Calu3 (cell line): Measurements from ENCODE around the gene TTLL8. TPM values are rescaled to one million over a fixed set of nuclear protein-coding genes. Genes with fewer than 3 reads are reported as not detected.

Experiments
- BruUV-seq: library from RNA; stranded (reverse); fragments of 400-500 nt; replicated peaks from 2 replicates; lab custom pipeline; 2021; lab: Mats Ljungman, UMichigan
- CTCF ChIA-PET: fragments of 300-600 bp; sonication (Branson Sonifier 250); formaldehyde crosslinking; loops from one replicate; lab custom pipeline; 2022; ENCODE audit warnings: antibody characterized with exemption; lab: Charles Lee
- DNase-seq: peaks from one replicate; pipeline ENCODE4 v3.0.0; 2022
- H3K27ac Mint-ChIP-seq: one replicate; pipeline ENCODE4 v1.8.0; 2022; ENCODE audit warnings: mixed read lengths; ENCODE audit not compliant: unreplicated experiment
- H3K27me3 Mint-ChIP-seq: one replicate; pipeline ENCODE4 v1.8.0; 2022; ENCODE audit warnings: mixed read lengths; ENCODE audit not compliant: unreplicated experiment
- H3K36me3 Mint-ChIP-seq: one replicate; pipeline ENCODE4 v1.8.0; 2022; ENCODE audit warnings: mild to moderate bottlenecking, moderate library complexity, mixed read lengths; ENCODE audit not compliant: insufficient read depth, unreplicated experiment
- H3K4me1 Mint-ChIP-seq: one replicate; pipeline ENCODE4 v1.8.0; 2022; ENCODE audit warnings: mild to moderate bottlenecking, low read depth, mixed read lengths; ENCODE audit not compliant: unreplicated experiment
- H3K4me3 Mint-ChIP-seq: one replicate; pipeline ENCODE4 v1.8.0; 2022; ENCODE audit warnings: mild to moderate bottlenecking, low read depth, moderate library complexity, mixed read lengths; ENCODE audit not compliant: unreplicated experiment
- H3K9me3 Mint-ChIP-seq: one replicate; pipeline ENCODE4 v1.8.0; 2022; ENCODE audit warnings: low read depth, mixed read lengths; ENCODE audit not compliant: unreplicated experiment
- CTCF ChIP-seq: fragments of 200-600 bp; IDR thresholded peaks from one replicate; pipeline ENCODE4 v1.8.0; 2022; ENCODE audit warnings: antibody characterized with exemption; ENCODE audit not compliant: unreplicated experiment
- intact Hi-C: fragments of 100-400 bp; cut with micrococcal nuclease; formaldehyde crosslinking; loops from one replicate; pipeline ENCODE4 v1.10.0; 2022; ENCODE audit not compliant: unreplicated experiment
- total RNA-seq: library from RNA; stranded (reverse); gene quantifications from 2 replicates; pipeline ENCODE4 v1.2.3, GENCODE V29; 2022

The TTLL8 gene
- total RNA-seq, 1 experiment from 2014 or later, result not detected

- intact Hi-C loops, result no loop called here
- CTCF ChIA-PET, result no interaction called here
- no peak for TF ChIP-seq CTCF
- Mint-ChIP-seq H3K9me3 (no peaks in the 10 kb centered on the region), H3K36me3 (no peaks in the 10 kb centered on the region), H3K27me3 (peaks cover 53% of the 10 kb centered on the region), H3K4me1 (no peaks in the 10 kb centered on the region), H3K4me3 (no peak overlapping the region), H3K27ac (no peak overlapping the region)
- DNase-seq, result no peak
- no TSS peak for BruUV-seq
These were observed 14.8 kb upstream of the TTLL8 start for GRCh38 chr22:50072714-50073538.

GRCh38 chr22:50072167-50072555, 14.1 kb upstream of the TTLL8 start:
- Mint-ChIP-seq H3K36me3 (no peaks in the 10 kb centered on the region), H3K9me3 (no peaks in the 10 kb centered on the region), H3K27me3 (peaks cover 60% of the 10 kb centered on the region), H3K4me3 (no peak overlapping the region), H3K27ac (no peak overlapping the region), H3K4me1 (no peaks in the 10 kb centered on the region)
- intact Hi-C loops, result no loop called here
- CTCF ChIA-PET, result no interaction called here
- no peak for DNase-seq
- BruUV-seq, result no TSS peak
- no peak for TF ChIP-seq CTCF

- no peaks in the 10 kb centered on the region for H3K9me3 Mint-ChIP-seq
- no peak overlapping the region for H3K27ac Mint-ChIP-seq
- DNase-seq, result no peak
- BruUV-seq, result no TSS peak
- TF ChIP-seq CTCF, result no peak
- H3K27me3 Mint-ChIP-seq, result peaks cover 60% of the 10 kb centered on the region
- no peak overlapping the region for H3K4me3 Mint-ChIP-seq
- no peaks in the 10 kb centered on the region for H3K4me1 Mint-ChIP-seq
- intact Hi-C loops, result no loop called here
- CTCF ChIA-PET, result no interaction called here
- H3K36me3 Mint-ChIP-seq, result no peaks in the 10 kb centered on the region
These were observed 13.5 kb upstream of the TTLL8 start for GRCh38 chr22:50071432-50072166.

- Mint-ChIP-seq H3K27ac (no peak overlapping the region), H3K36me3 (no peaks in the 10 kb centered on the region), H3K9me3 (no peaks in the 10 kb centered on the region), H3K4me3 (no peak overlapping the region), H3K4me1 (no peaks in the 10 kb centered on the region), H3K27me3 (peaks cover 60% of the 10 kb centered on the region)
- intact Hi-C loops, result no loop called here
- no peak for DNase-seq
- BruUV-seq, result no TSS peak
- CTCF ChIA-PET, result no interaction called here
- no peak for TF ChIP-seq CTCF
These were observed 12.3 kb upstream of the TTLL8 start for GRCh38 chr22:50070366-50070765.
